Stimulated activated CD8-positive, alpha-beta memory T cell treated with anti-CD3 and anti-CD28 coated beads, Interleukin-2, amount 100 ng/mL, for 1 hour (primary cell): ENCODE data around the gene HS1BP3.

Experiments
- DNase-seq, 2 donors: peaks; one replicate each; pipeline ENCODE4 v3.0.0-alpha.2; 2020; ENCODE audit warnings: low read depth in 2 of 2

The HS1BP3 gene

DNA sequence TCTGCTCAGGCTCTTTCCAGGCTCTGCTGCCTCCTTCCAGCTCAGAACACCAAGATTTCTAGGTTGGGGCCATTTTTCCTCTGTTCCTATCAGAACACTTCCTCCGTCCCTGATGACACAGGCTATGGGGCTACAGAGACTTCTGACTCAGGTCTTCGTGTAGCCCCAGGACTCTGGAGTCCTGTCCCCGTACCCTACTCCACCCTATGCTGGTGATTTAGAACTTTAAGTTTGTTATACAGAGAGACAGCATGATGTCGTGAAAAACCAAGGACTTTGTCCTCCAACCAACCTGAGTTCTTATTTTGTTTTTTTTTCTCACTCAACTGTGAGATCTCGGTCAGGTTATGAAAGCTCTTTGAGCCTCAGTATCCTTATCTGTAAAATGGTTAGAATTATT is 78.7 kb downstream of the HS1BP3 start:
- no peak for DNase-seq

DNA sequence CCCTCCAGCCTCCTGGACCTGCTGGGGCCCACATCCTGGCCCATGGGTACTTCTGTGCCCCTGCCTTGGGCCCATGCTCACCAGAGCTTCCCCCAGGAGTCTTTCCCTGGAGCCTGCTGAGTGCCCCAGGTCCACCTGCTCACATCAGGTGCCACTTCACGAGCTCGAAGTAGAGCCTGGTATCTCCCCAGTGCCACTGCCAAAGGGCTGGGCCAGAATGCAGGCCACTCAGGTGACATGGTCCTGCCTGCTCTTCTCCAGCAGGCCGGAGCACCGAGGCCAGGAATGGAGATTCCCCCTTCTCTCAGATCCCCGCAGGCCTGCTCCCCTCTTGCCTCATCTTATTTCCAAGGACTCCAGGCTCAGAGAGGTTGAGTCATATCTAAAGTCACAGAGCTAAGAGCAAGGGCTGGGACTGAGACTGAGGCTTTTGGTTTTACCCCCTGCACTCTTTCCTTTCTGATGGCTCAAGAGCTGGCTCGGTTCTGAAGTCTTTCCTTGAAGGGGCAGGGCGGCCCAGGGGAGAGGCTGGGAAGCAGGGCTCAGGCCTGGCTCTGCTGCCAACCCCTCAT is 79.2 kb downstream of the HS1BP3 start:
- no peak for DNase-seq

- no peak for DNase-seq
Observed at GRCh38 chr2:20571231-20571630, 79.7 kb downstream of the HS1BP3 start.

GRCh38 chr2:20570249-20570648 is 80.6 kb downstream of the HS1BP3 start:
- DNase-seq, result no peak

GRCh38 chr2:20569464-20570223 is 81.3 kb downstream of the HS1BP3 start:
- no peak for DNase-seq

- no peak for DNase-seq
Observed at GRCh38 chr2:20568501-20569463, 82.1 kb downstream of the HS1BP3 start.

DNA sequence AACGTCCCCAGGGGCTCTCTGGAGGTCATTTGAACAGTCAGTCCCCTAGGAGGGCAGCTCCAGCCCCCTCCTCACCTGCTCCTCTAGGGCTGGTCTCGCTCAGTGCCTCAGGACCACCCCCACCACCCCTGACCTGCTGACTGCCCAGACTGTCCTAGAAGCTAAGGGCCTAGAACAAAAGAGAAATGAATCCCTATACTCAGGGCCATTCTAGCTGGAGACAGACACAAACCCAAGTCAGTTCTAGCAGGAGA is 83.0 kb downstream of the HS1BP3 start:
- no peak for DNase-seq
